ENCODE data around the gene APOL2.
"Not testable (repeated sequence)": the region's sequence is repeated elsewhere in the genome, so short reads cannot be mapped to it uniquely, and the experiment has no call there.

APOL2 gene

GRCh38 chr22:36239401-36240171 is at the start of gene APOL2:
APOL2 (minus strand) TSS chr22:36239527; CDS start chr22:36233162, 6,365 bp downstream.
- DNase-seq (ENCODE audit: low read depth), result peak; percentile 79
- H3K4me3 ChIP-seq (ENCODE audit: low read depth, low read length), result peak within 1 kb of the TSS; percentile 72

- no peak for DNase-seq (ENCODE audit: low read depth)
These were observed 49.5 kb upstream of the APOL2 start for GRCh38 chr22:36288571-36289405.

DNA sequence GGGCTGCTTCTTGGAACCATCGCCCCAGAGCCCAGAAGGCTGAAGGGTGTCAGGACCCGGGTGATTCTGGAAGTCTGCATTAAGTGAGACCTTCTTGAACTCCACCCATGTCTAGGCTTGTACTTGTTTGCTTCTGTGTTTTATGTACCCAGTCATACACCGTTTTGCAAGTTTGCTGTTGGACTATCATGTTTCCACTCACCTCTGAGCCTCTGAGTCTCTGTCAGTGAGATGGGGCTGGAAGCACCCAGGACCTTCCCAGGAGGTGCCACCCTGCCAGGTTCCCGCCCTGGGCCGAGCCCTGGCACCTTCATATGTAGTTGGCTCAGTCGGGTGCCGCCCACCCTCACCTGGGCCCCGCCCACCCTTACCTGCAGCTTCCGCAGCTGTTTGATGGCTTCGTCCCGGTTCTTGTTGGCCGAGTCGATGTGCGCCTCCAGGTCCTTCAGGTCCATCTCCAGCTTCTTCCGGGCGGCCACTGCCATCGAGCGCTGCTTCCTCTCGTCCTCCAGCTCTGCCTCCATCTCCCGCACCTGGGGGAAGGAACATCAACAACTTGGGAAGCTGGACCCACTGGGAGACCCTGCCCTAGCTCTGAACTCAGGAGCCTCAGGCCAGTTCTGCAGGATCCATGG is 48.7 kb upstream of the APOL2 start:
- no peak for DNase-seq (ENCODE audit: low read depth)
- H3K4me3 ChIP-seq (ENCODE audit: low read depth, low read length), result no peak overlapping the region

More at GRCh38 chr22:36288571-36289405, 49.5 kb upstream of the APOL2 start:
- H3K4me3 ChIP-seq (ENCODE audit: low read depth, low read length), result no peak overlapping the region

DNA sequence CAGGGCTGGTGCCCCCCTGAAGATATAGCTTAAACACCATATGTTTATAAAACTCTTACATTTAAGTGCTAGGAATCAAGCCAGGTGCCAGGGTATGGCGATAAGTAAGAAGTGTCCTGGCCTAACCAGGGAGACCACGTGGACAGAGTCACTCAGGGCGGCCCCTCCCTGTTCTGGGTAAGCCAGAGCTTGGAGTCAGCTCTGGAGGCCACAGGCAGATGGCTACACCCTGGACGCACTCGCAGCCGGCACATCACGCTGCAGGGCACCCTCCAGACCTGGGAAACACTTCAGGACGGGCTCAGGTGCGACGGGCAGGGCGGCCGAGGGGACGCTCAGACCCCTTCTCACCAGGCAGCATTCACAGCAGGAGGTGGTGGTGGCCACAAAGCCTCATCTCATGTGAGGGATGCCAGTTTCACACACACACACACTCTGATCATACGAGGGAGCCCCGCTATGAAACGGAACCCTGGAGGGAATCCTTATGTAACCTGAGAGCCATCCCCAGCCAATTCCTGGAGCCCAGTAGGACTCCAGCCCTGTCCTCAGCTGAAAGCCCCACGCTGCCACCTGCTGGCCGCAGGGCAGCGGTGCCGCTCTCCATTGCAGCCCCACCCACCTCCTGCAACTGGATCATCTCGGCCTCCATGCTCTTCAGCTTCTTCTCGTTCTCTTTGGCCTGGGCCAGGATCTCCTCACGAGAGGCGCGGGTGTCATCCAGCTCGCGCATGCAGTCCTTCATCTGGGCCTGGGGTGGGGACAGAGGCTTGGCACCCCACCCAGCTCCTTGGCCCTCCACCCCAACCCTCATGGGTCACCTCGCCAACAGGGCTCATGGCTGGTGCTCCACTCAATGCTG is 47.0 kb upstream of the APOL2 start:
- H3K4me3 ChIP-seq (ENCODE audit: low read depth, low read length), result no peak overlapping the region
- peak; percentile 36 for DNase-seq (ENCODE audit: low read depth)

DNA sequence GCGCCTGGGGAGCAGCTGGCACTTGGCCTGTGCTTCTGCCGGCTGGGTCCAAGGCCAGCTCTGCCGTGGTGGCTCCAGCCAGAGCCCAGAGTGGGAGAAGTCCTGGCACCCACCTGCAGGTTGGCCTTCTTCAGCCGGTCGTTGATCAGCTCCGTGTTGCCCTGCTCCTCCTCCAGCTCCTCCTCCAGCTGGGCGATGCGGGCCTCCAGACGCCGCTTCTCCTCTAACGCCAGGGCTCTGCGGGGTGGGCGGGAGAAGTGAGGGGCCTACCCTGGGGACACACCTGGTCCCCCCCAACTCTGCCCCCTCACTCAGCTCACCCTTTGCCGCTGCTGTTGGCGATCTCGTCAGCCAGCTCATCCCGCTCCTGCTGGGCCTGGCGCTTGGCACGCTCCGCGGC is 46.2 kb upstream of the APOL2 start:
- DNase-seq (ENCODE audit: low read depth), result no peak
- no peak overlapping the region for H3K4me3 ChIP-seq (ENCODE audit: low read depth, low read length)

DNA sequence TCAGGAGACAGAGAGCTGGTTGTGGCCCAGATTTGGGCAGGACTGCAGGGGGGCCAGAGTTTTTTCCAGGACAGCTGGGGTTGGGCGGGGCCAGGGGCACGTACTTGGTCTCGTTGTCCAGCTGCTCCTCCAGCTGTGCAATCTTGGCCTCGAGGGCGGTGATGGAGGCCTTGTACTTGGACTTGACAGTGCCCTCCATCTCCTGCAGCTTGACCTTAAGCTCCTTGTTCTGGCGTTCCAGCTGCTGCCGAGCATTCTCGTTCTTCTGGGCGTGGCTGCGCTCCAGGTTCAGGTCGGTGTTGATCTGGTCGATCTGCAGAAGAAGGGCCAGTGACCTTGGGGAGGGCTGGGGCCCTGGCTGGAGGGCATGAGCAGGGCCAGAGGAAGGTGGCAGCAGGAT is 45.7 kb upstream of the APOL2 start:
- no peak for DNase-seq (ENCODE audit: low read depth)
- H3K4me3 ChIP-seq (ENCODE audit: low read depth, low read length), result no peak overlapping the region

- DNase-seq (ENCODE audit: low read depth), result no peak
- no peak overlapping the region for H3K4me3 ChIP-seq (ENCODE audit: low read depth, low read length)
These were observed 44.8 kb upstream of the APOL2 start for GRCh38 chr22:36284171-36284571.

DNA sequence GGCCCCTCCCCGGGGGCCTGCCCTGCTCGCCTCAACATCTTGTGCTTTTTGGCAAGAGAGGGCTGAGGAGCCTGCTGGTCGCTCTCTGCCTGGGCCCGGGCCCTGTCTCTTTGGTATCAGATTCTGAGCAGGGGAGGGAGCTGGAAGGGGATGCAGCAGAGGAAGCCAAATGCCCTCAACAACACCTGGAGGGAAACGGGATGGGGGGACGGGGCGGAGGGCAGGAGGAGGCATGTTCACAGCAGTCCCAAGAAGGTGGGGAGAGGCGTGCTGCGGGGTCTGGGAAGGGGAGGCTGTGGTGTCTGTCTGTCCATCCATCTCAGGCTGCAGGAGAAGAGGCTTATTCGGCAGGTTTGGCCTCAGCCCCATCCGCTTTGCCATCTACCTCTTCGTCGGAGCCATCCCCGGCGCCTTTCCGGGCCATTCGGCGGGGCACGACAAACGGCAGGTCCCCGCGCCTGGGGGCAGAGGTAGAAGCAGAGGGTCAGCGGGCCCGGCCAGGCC is 43.1 kb upstream of the APOL2 start:
- no peak overlapping the region for H3K4me3 ChIP-seq (ENCODE audit: low read depth, low read length)
- no peak for DNase-seq (ENCODE audit: low read depth)

GRCh38 chr22:36281781-36282327 is 42.5 kb upstream of the APOL2 start:
- no peak for DNase-seq (ENCODE audit: low read depth)
- no peak overlapping the region for H3K4me3 ChIP-seq (ENCODE audit: low read depth, low read length)

DNA sequence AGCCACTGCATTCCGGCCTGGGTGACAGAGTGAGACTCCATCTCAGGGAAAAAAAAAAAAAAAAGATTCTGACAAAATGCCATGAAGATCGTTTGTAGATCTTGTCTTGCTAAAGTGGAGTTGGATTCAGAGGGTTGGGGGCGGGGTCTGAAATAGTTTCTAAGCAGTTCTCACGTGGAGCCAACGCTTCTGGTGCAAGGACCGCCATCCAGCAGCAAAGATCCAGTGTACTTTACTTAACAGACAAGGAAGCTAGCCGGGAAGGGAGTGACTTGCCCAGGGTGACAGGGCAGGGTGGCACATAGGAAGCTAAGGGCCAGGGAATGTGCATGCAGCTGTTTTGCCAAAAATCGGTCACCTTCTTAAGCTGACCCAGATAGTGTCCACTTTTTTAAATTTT is 41.1 kb upstream of the APOL2 start:
- no peak overlapping the region for H3K4me3 ChIP-seq (ENCODE audit: low read depth, low read length)
- no peak for DNase-seq (ENCODE audit: low read depth)

DNA sequence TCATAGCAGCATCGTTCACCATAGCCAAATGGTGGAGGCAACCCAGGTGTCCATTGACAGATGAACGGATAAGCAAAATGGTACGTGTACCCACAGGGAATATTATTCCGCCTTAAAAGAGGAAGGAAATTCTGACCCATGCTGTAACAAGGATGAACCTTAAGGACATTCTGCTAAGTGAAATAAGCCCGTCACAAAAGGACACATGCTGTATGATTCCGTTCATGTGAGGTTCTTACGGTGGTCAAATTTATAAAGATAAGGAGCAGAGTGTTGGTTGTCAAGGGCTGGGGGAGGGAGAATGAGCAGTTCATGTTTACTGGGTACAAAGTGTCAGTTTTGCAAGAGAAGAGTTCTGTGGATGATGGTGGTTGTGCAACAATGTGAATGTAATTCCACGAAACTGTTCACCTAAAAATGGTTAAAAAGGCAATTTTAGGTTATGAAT is 39.9 kb upstream of the APOL2 start:
- no peak for DNase-seq (ENCODE audit: low read depth)
- H3K4me3 ChIP-seq (ENCODE audit: low read depth, low read length), result no peak overlapping the region

DNA sequence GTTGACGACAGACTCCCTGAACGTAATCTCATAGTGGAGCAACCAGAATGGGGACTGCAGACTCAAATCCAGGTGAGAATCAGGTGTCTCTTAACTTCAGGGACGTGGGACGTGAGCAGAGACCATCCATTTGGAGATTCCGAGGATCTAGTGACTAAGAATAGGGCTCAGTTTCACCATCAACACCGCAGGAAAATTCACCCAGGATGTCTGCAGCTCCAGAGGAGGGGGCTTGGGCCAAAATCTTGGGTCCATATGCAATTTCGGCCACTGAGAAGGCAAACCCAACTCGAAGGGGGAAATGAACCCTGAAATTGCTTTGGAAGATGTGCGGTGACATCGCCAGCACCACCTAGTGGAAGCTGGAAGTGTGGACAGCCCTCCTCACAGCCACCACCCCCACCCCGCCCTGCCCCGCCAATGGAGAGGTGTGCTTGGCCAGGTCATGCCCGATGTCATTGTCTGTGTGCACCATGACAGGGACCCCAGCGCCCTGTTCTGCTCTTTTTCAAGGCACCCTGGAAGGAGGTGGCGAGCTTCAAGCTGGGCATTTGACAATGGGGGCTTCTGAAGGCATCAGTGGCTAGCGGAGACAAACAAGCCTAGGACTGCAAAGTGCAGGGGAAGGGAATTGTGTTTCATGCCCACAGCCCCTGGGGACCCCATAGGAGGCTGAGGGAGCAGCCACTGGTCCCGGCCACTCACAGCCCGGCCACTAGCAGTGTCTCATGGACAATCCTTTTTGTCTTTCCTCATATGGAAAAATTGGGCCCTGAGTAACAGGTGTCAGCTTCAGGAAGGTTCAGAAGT is 38.4 kb upstream of the APOL2 start:
- no peak overlapping the region for H3K4me3 ChIP-seq (ENCODE audit: low read depth, low read length)
- DNase-seq (ENCODE audit: low read depth), result no peak

DNA sequence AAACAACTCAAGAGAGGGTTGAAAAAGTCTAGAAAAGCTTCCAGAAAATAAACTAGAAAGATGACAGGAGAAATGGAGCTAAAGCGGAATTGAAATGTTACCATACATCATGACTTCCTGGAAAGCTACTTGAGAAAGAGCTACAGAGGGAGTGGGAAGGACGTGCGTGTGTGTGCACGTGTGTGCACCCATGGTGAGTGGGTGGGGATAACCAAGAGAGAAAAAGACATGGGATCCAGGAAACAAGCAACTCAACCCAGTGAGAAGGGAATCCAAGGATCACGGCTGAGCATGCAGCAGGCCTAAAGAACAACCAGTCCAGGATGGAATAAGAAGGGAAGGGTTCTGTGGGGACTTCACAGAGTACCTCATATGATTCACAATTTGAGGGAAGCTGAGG is 35.2 kb upstream of the APOL2 start:
- no peak overlapping the region for H3K4me3 ChIP-seq (ENCODE audit: low read depth, low read length)
- DNase-seq (ENCODE audit: low read depth), result no peak

DNA sequence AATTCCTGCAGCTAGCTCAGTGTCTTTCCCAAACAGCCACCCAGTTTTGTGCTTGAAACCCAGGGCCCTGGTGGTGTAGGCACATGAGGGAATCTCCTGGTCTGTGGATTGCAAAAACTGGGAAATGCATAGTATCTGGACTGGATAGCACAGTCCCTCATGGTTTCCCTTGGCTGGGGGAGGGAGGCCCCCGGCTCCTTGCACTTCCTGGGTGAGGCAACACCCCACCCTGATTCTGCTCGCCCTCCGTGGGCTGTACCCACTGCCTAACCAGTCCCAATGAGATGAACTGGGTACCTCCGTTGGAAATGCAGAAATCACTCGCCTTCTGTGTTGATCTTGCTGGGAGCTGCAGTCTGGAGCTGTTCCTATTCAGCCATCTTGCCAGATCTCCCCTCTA is 32.6 kb upstream of the APOL2 start:
- not testable (repeated sequence) for DNase-seq (ENCODE audit: low read depth)

GRCh38 chr22:36271231-36271630 is 31.9 kb upstream of the APOL2 start:
- H3K4me3 ChIP-seq (ENCODE audit: low read depth, low read length); DNase-seq (ENCODE audit: low read depth): not testable (repeated sequence)

More for the DNA sequence above, 32.6 kb upstream of the APOL2 start:
- H3K4me3 ChIP-seq (ENCODE audit: low read depth, low read length), result not testable (repeated sequence)

DNA sequence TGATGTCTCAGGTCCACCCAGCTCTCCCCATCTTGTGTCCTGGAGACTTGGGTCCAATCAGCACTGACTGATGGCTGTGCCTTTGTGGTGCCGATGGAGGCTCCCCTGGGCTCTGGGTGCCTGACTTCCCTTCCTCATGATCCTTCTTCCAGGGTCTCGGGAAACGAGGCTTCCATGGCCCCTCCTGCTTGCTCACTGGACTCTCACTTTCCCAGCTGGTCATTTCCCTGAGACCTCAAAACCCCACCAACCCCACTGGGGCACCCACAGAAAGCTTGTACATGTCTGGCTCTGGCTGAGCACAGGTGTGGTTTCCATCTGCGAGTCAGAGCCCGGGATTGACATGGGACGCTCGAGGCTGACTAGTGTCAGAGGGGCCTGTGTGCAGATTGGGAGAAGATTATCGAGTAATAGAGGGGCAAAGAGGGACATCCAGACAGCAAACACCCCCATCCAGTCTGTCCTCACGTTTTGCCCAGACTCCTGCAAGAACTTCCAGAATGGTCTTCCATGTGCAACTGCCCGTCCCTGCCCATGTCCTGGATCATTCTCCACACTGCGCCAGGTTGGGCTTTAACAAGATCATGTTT is 28.7 kb upstream of the APOL2 start:
- no peak overlapping the region for H3K4me3 ChIP-seq (ENCODE audit: low read depth, low read length)
- DNase-seq (ENCODE audit: low read depth), result no peak

GRCh38 chr22:36267058-36267457 is 27.7 kb upstream of the APOL2 start:
- H3K4me3 ChIP-seq (ENCODE audit: low read depth, low read length), result no peak overlapping the region
- no peak for DNase-seq (ENCODE audit: low read depth)
